Prostate gland (tissue), 2 donors: Measurements from ENCODE around the gene OR52B2.

Source experiments
- CTCF ChIP-seq, 4 experiments: fragments of 200-600 bp in 2 of 4; fragments of 450-650 bp in 2 of 4; sonication (generic) in 2 of 4; IDR thresholded peaks; 1 replicate in 3 of 4; 2 replicates in 1 of 4; pipeline ENCODE4 v1.5.1; 2016 to 2019; ENCODE audit warnings: antibody characterized with exemption in 4 of 4, mild to moderate bottlenecking in 2 of 4, moderate library complexity in 2 of 4
- POLR2AphosphoS5 ChIP-seq: sonication (generic); formaldehyde crosslinking; IDR thresholded peaks from one replicate; pipeline ENCODE4 v1.6.1; 2017; ENCODE audit warnings: antibody characterized with exemption

DNA sequence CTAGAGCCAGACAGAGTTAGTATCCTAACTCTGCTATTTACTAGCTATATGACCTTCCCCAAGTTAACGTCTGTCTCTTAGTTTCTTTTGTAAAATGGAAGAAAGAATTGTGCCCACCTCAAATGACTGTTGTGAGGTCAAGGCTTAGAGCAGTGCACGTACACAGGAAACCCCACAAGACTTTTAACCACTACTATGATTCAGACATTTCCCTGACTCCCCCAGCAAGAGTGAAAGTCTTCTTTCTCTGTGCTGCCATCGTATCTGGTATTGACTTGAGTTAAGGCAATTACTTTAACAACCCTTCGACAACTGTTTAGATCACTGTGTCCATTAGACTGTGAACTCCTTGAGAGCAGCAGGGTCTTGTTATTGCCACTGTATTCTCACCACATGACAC lies 26.3 kb upstream of the OR52B2 start:
- TF ChIP-seq CTCF (IDR thresholded peaks at IDR 0.05) (no peak), POLR2AphosphoS5 (no peak)
